Measurements from ENCODE around the gene TANGO2.

DNA sequence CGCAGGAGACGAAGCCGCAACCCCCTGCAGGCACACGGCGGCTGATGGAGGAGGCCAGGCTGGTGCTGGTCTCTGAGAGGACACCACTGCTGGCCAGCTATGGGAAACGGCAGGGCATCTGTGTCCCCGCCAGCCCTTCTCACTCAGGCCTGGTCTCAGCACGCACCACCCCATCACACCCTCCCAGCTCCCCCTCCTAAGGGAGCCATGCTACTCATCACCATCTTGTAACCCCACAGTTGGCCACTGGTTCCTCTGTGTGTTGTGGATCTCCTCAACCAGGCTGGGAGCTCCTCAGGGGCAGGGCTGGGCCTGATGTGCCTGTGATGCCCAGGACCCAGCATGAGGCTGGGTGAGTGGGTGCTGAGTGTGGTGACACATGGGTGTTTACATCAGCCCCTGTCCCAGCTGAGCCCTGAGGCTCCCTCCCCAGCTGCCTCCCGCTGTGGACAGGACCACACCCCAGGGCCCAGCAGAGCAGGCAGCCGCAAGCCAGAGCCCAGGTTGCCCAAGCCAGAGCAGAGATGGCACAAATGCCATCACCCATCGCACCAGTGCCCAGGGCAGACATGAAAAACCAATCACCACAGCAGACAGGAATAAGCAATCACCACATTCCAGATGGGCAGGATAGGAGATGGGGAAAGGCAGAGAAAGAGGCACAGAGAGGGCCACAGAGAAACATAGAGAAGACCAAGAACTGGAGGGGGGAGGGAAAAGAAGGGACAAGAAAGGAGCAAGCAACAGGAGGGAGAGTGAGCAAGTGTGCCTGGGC is 12.5 kb upstream of the TANGO2 start:
- TF ChIP-seq, protein P1, sequence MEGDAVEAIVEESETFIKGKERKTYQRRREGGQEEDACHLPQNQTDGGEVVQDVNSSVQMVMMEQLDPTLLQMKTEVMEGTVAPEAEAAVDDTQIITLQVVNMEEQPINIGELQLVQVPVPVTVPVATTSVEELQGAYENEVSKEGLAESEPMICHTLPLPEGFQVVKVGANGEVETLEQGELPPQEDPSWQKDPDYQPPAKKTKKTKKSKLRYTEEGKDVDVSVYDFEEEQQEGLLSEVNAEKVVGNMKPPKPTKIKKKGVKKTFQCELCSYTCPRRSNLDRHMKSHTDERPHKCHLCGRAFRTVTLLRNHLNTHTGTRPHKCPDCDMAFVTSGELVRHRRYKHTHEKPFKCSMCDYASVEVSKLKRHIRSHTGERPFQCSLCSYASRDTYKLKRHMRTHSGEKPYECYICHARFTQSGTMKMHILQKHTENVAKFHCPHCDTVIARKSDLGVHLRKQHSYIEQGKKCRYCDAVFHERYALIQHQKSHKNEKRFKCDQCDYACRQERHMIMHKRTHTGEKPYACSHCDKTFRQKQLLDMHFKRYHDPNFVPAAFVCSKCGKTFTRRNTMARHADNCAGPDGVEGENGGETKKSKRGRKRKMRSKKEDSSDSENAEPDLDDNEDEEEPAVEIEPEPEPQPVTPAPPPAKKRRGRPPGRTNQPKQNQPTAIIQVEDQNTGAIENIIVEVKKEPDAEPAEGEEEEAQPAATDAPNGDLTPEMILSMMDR (IDR thresholded peaks at IDR 0.05), result no peak
- TF ChIP-seq EZH2phosphoT487 (IDR thresholded peaks at IDR 0.05; ENCODE audit: borderline replicate concordance, low read depth) (no peak), CHD2 (IDR thresholded peaks at IDR 0.05; ENCODE audit: low read length, partially characterized antibody) (no peak), FOSL2 (IDR thresholded peaks at IDR 0.05; ENCODE audit: borderline replicate concordance, low read depth) (no peak), RFX5 (IDR thresholded peaks at IDR 0.05; ENCODE audit: low read length) (no peak), SMC3 (IDR thresholded peaks at IDR 0.05; ENCODE audit: low read depth, low read length) (no peak), YY1 (IDR thresholded peaks at IDR 0.05; ENCODE audit: low read depth) (no peak), TAF1 (IDR thresholded peaks at IDR 0.05; ENCODE audit: borderline replicate concordance, low read depth, low read length) (no peak), FOXJ3 (CRISPR knock-in tag; IDR thresholded peaks at IDR 0.05) (no peak), POLR2AphosphoS5 (IDR thresholded peaks at IDR 0.05; ENCODE audit: low read depth, low read length) (no peak)
- TF ChIP-seq, protein P2, sequence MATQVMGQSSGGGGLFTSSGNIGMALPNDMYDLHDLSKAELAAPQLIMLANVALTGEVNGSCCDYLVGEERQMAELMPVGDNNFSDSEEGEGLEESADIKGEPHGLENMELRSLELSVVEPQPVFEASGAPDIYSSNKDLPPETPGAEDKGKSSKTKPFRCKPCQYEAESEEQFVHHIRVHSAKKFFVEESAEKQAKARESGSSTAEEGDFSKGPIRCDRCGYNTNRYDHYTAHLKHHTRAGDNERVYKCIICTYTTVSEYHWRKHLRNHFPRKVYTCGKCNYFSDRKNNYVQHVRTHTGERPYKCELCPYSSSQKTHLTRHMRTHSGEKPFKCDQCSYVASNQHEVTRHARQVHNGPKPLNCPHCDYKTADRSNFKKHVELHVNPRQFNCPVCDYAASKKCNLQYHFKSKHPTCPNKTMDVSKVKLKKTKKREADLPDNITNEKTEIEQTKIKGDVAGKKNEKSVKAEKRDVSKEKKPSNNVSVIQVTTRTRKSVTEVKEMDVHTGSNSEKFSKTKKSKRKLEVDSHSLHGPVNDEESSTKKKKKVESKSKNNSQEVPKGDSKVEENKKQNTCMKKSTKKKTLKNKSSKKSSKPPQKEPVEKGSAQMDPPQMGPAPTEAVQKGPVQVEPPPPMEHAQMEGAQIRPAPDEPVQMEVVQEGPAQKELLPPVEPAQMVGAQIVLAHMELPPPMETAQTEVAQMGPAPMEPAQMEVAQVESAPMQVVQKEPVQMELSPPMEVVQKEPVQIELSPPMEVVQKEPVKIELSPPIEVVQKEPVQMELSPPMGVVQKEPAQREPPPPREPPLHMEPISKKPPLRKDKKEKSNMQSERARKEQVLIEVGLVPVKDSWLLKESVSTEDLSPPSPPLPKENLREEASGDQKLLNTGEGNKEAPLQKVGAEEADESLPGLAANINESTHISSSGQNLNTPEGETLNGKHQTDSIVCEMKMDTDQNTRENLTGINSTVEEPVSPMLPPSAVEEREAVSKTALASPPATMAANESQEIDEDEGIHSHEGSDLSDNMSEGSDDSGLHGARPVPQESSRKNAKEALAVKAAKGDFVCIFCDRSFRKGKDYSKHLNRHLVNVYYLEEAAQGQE (IDR thresholded peaks at IDR 0.05; ENCODE audit: low read depth, low read length), result no peak
- TF ChIP-seq, protein P3, sequence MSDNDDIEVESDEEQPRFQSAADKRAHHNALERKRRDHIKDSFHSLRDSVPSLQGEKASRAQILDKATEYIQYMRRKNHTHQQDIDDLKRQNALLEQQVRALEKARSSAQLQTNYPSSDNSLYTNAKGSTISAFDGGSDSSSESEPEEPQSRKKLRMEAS (IDR thresholded peaks at IDR 0.05; ENCODE audit: low read depth), result no peak
- TF ChIP-seq, protein P4, sequence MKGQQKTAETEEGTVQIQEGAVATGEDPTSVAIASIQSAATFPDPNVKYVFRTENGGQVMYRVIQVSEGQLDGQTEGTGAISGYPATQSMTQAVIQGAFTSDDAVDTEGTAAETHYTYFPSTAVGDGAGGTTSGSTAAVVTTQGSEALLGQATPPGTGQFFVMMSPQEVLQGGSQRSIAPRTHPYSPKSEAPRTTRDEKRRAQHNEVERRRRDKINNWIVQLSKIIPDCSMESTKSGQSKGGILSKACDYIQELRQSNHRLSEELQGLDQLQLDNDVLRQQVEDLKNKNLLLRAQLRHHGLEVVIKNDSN (IDR thresholded peaks at IDR 0.05; ENCODE audit: borderline replicate concordance, low read depth), result no peak
- TF ChIP-seq, protein P5, sequence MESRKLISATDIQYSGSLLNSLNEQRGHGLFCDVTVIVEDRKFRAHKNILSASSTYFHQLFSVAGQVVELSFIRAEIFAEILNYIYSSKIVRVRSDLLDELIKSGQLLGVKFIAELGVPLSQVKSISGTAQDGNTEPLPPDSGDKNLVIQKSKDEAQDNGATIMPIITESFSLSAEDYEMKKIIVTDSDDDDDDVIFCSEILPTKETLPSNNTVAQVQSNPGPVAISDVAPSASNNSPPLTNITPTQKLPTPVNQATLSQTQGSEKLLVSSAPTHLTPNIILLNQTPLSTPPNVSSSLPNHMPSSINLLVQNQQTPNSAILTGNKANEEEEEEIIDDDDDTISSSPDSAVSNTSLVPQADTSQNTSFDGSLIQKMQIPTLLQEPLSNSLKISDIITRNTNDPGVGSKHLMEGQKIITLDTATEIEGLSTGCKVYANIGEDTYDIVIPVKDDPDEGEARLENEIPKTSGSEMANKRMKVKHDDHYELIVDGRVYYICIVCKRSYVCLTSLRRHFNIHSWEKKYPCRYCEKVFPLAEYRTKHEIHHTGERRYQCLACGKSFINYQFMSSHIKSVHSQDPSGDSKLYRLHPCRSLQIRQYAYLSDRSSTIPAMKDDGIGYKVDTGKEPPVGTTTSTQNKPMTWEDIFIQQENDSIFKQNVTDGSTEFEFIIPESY (IDR thresholded peaks at IDR 0.05; ENCODE audit: borderline replicate concordance, low read depth), result no peak
